Adrenal gland (tissue), 12 donors: ENCODE data around the gene CCDC78. TPM values are rescaled to one million over a fixed set of nuclear protein-coding genes. Genes with fewer than 3 reads are reported as not detected.

ENCODE experiments used
- DNase-seq, 7 donors: peaks; one replicate each; pipeline ENCODE4 v3.0.0-alpha.2; 2019 to 2020
- H3K27ac ChIP-seq, 5 donors: fragments of 200-600 bp; sonication (generic) in 4 of 5; 1 replicate in 3 of 5; 2 replicates in 2 of 5; pipeline versions ENCODE4 v1.5.1 to v1.8.0; 2016 to 2020; ENCODE audit warnings: mild to moderate bottlenecking in 1 of 5
- H3K27me3 ChIP-seq: fragments of 200-600 bp; 2 replicates; pipeline ENCODE4 v1.8.0; 2021
- H3K36me3 ChIP-seq, 2 donors: fragments of 200-600 bp; replicated peaks in 1 of 2; 1 replicate in 1 of 2; 2 replicates in 1 of 2; pipeline versions ENCODE4 v1.5.1 to v1.8.0; 2018 to 2022
- H3K4me1 ChIP-seq, 2 donors: fragments of 200-600 bp; replicated peaks in 1 of 2; 1 replicate in 1 of 2; 2 replicates in 1 of 2; pipeline versions ENCODE4 v1.5.1 to v1.8.0; 2018 to 2021
- H3K4me3 ChIP-seq, 4 donors: fragments of 200-600 bp; sonication (generic) in 3 of 4; one replicate each; pipeline ENCODE4 v1.5.1; 2016 to 2018
- H3K9me3 ChIP-seq, 3 donors: fragments of 200-600 bp; sonication (generic) in 1 of 3; replicated peaks in 1 of 3; 1 replicate in 2 of 3; 2 replicates in 1 of 3; pipeline versions ENCODE4 v1.5.1 to v1.8.0; 2016 to 2021
- CTCF ChIP-seq, 6 experiments: fragments of 450-650 bp in 4 of 6; fragments of 200-600 bp in 2 of 6; sonication (generic) in 1 of 6; IDR thresholded peaks; 1 replicate in 5 of 6; 2 replicates in 1 of 6; pipeline versions ENCODE4 v1.5.1 to v1.8.0; 2016 to 2021; ENCODE audit warnings: antibody characterized with exemption in 6 of 6, mild to moderate bottlenecking in 2 of 6, moderate library complexity in 1 of 6
- POLR2A ChIP-seq, 2 donors: fragments of 450-650 bp; IDR thresholded peaks; one replicate each; pipeline ENCODE4 v1.6.1; 2017; ENCODE audit warnings: antibody characterized with exemption in 2 of 2, mild to moderate bottlenecking in 2 of 2, moderate library complexity in 1 of 2
- WGBS, 4 donors: extraction: QIAGEN DNeasy Blood & Tissue Kit in 2 of 4; methylation state at CpG; one replicate each; pipeline versions ENCODE4 v1.1.5 to v1.1.7; 2013 to 2017; 5-methylcytosine and 5-hydroxymethylcytosine counted together
- intact Hi-C, 2 donors: fragments of 100-400 bp; cut with DNase I; formaldehyde crosslinking; loops; one replicate each; pipeline versions ENCODE4 v1.14.1 to v1.15.0; 2022 to 2023
- polyA plus RNA-seq, 3 donors: library from polyadenylated mRNA; stranded (reverse); fragments of 200-250 nt in 2 of 3; fragments of 350-450 nt in 1 of 3; fragmentation: Illumina TruSeq in 1 of 3; extraction: RNeasy Lipid Tissue Mini Kit (QIAGEN cat#74804) in 1 of 3; gene quantifications; one replicate each; pipeline ENCODE4 v1.2.3, GENCODE V29; 2013 to 2014
- total RNA-seq, 9 donors: library from RNA; depleted of rRNA in 4 of 9; stranded (reverse); fragments of >200 nt in 4 of 9; fragments of 120-200 nt in 1 of 9; fragmentation: NEBNext Ultra II Directional in 1 of 9; extraction: Animal tissue kit (Norgen Biotek cat#: 25700) in 1 of 9; gene quantifications; one replicate each; pipeline versions ENCODE4 v1.1.0 to v1.2.4, GENCODE V29; 2013 to 2023
- donor health status: healthy with polysubstance abuse.
- donor health status: Bipolar disorder and iron deficiency.
- donor health status: DM: yes; HTN: yes; CAD: no.
- donor health status: DM: no; HTN: no; CAD: no.
- donor health status: DM: no; HTN: no; CAD: no.
- donor health status: DM: yes; HTN: yes; CAD: no.

CCDC78 gene
- total and polyA plus RNA-seq, 12 donors, result 0.17 to 49.9 (median 0.85) TPM; not detected in 2

- TF ChIP-seq CTCF (IDR thresholded peaks at IDR 0.05) (no peak), POLR2A (IDR thresholded peaks at IDR 0.05) (no peak)
- intact Hi-C loops, result no loop called here
- DNase-seq, result peak in 3 of 7 donors; percentile 9 to 63 (median 23)
- Histone ChIP-seq H3K27ac (no peak overlapping the region), H3K36me3 (peaks cover 0 to 24% of the 10 kb centered on the region in 2 donors), H3K27me3 (no peaks in the 10 kb centered on the region), H3K4me3 (no peak overlapping the region), H3K4me1 (peaks cover 16 to 19% of the 10 kb centered on the region in 2 donors), H3K9me3 (no peaks in the 10 kb centered on the region)
- 51 to 88% (median 59%) methylated on average over 26 to 55 of the region's 55 CpGs for WGBS, 4 donors
These were observed 2.9 kb upstream of the CCDC78 start for GRCh38 chr16:728890-729744.

GRCh38 chr16:728131-728889, 2.1 kb upstream of the CCDC78 start:
- DNase-seq, result peak in 6 of 7 donors; percentile 49 to 84 (median 64)
- H3K9me3 ChIP-seq, result no peaks in the 10 kb centered on the region
- peak overlapping the region in 1 of 4 donors; percentile 64 for H3K4me3 ChIP-seq
- 1 to 2% (median 1%) methylated on average over 17 to 80 of the region's 80 CpGs; no CpG with 5 or more reads in 1 of the 4 donors for WGBS, 4 donors
- H3K36me3 ChIP-seq, result peaks cover 0 to 16% of the 10 kb centered on the region in 2 donors
- no peaks in the 10 kb centered on the region for H3K27me3 ChIP-seq
- peaks cover 16 to 19% of the 10 kb centered on the region in 2 donors for H3K4me1 ChIP-seq
- H3K27ac ChIP-seq, result peak overlapping the region in 2 of 5 donors; percentile 22 to 65
- TF ChIP-seq CTCF (IDR thresholded peaks at IDR 0.05), result no peak
- TF ChIP-seq POLR2A (IDR thresholded peaks at IDR 0.05), result no peak
- intact Hi-C loops, result no loop called here

GRCh38 chr16:727291-727977, 1.2 kb upstream of the CCDC78 start:
- TF ChIP-seq POLR2A (IDR thresholded peaks at IDR 0.05), result no peak
- no peak for TF ChIP-seq CTCF (IDR thresholded peaks at IDR 0.05)
- Histone ChIP-seq H3K27ac (peak overlapping the region in 2 of 5 donors; percentile 22 to 65), H3K9me3 (no peaks in the 10 kb centered on the region), H3K27me3 (no peaks in the 10 kb centered on the region), H3K4me3 (peak overlapping the region in 2 of 4 donors; percentile 22 to 64), H3K4me1 (peaks cover 16 to 19% of the 10 kb centered on the region in 2 donors), H3K36me3 (peaks cover 0 to 10% of the 10 kb centered on the region in 2 donors)
- DNase-seq, result peak in 2 of 7 donors; percentile 19 to 38
- intact Hi-C loops, result no loop called here
- WGBS, 4 donors, result 0 to 1% (median 0%) methylated on average over 5 to 61 of the region's 61 CpGs

GRCh38 chr16:726188-726437, 130 bp downstream of the CCDC78 start:
- no peak for DNase-seq
- 8 to 21% (median 19%) methylated on average over 1 to 9 of the region's 9 CpGs for WGBS, 4 donors
- Histone ChIP-seq H3K9me3 (no peaks in the 10 kb centered on the region), H3K36me3 (no peaks in the 10 kb centered on the region), H3K27ac (no peak overlapping the region), H3K27me3 (no peaks in the 10 kb centered on the region), H3K4me3 (no peak overlapping the region), H3K4me1 (peaks cover 23 to 25% of the 10 kb centered on the region in 2 donors)
- intact Hi-C loops, result no loop called here
- TF ChIP-seq CTCF (IDR thresholded peaks at IDR 0.05) (no peak), POLR2A (IDR thresholded peaks at IDR 0.05) (no peak)
